H9 (cell line): ENCODE measurements around the gene DIS3L. TPM values are rescaled to one million over a fixed set of nuclear protein-coding genes. Genes with fewer than 3 reads are reported as not detected.
"Not testable (repeated sequence)": the region's sequence is repeated elsewhere in the genome, so short reads cannot be mapped to it uniquely, and the experiment has no call there.

Experiments used
- DNase-seq: peaks from one replicate; pipeline ENCODE4 v3.0.0-alpha.2; 2017
- H2AFZ ChIP-seq: one replicate; pipeline ENCODE4 v1.6.1; 2013; ENCODE audit warnings: mild to moderate bottlenecking, low read length, control low read depth, moderate library complexity
- H2AK5ac ChIP-seq: 2 replicates; pipeline ENCODE4 v1.6.1; 2013; ENCODE audit warnings: low read length, control low read depth, mixed read lengths; ENCODE audit not compliant: insufficient read length
- H2BK120ac ChIP-seq: one replicate; pipeline ENCODE4 v1.6.1; 2013; ENCODE audit warnings: low read depth, mild to moderate bottlenecking, low read length, control low read depth, inconsistent platforms; ENCODE audit not compliant: poor library complexity, severe bottlenecking
- H2BK12ac ChIP-seq: 2 replicates; pipeline ENCODE4 v1.6.1; 2013; ENCODE audit warnings: low read length, control low read depth, mixed read lengths, low read depth; ENCODE audit not compliant: insufficient read length
- H2BK15ac ChIP-seq: 2 replicates; pipeline ENCODE4 v1.6.1; 2013; ENCODE audit warnings: low read depth, low read length, control low read depth
- H2BK20ac ChIP-seq: one replicate; pipeline ENCODE4 v1.6.1; 2013; ENCODE audit warnings: low read depth, mild to moderate bottlenecking, low read length, control low read depth, inconsistent platforms; ENCODE audit not compliant: poor library complexity, severe bottlenecking
- H2BK5ac ChIP-seq: 2 replicates; pipeline ENCODE4 v1.6.1; 2013; ENCODE audit warnings: low read length, control low read depth, mixed read lengths; ENCODE audit not compliant: insufficient read length
- H3K14ac ChIP-seq: 2 replicates; pipeline ENCODE4 v1.6.1; 2013; ENCODE audit warnings: low read length, control low read depth; ENCODE audit not compliant: insufficient read depth
- H3K18ac ChIP-seq: 2 replicates; pipeline ENCODE4 v1.6.1; 2013; ENCODE audit warnings: low read depth, mild to moderate bottlenecking, mixed read lengths, low read length, control low read depth; ENCODE audit not compliant: insufficient read length
- H3K23ac ChIP-seq: 2 replicates; pipeline ENCODE4 v1.6.1; 2013; ENCODE audit warnings: low read length, control low read depth, mixed read lengths, low read depth; ENCODE audit not compliant: insufficient read length
- H3K23me2 ChIP-seq: 2 replicates; pipeline ENCODE4 v1.6.1; 2013; ENCODE audit warnings: low read depth, mild to moderate bottlenecking, mixed read lengths, low read length, control low read depth; ENCODE audit not compliant: insufficient read length, poor library complexity, severe bottlenecking
- H3K27ac ChIP-seq: 2 replicates; pipeline ENCODE4 v1.5.1; 2013; ENCODE audit warnings: low read length, control low read depth, mixed read lengths, low read depth; ENCODE audit not compliant: insufficient read length
- H3K27me3 ChIP-seq: 2 replicates; pipeline ENCODE4 v1.6.1; 2013; ENCODE audit warnings: low read length, control low read depth, inconsistent platforms; ENCODE audit not compliant: insufficient read depth
- H3K4ac ChIP-seq: 2 replicates; pipeline ENCODE4 v1.6.1; 2013; ENCODE audit warnings: low read depth, mild to moderate bottlenecking, control low read depth, inconsistent platforms, low read length, moderate library complexity
- H3K4me1 ChIP-seq: 2 replicates; pipeline ENCODE4 v1.6.1; 2013; ENCODE audit warnings: low read length, control low read depth, inconsistent platforms; ENCODE audit not compliant: insufficient read depth
- H3K4me2 ChIP-seq: 2 replicates; pipeline ENCODE4 v1.6.1; 2013; ENCODE audit warnings: low read length, control low read depth, mixed read lengths; ENCODE audit not compliant: insufficient read length, insufficient read depth
- H3K56ac ChIP-seq: 2 replicates; pipeline ENCODE4 v1.6.1; 2013; ENCODE audit warnings: low read depth, mild to moderate bottlenecking, mixed read lengths, low read length, control low read depth; ENCODE audit not compliant: insufficient read length
- H3K79me1 ChIP-seq: 2 replicates; pipeline ENCODE4 v1.6.1; 2013; ENCODE audit warnings: low read depth, mild to moderate bottlenecking, moderate library complexity, low read length, control low read depth, inconsistent platforms; ENCODE audit not compliant: insufficient read depth, poor library complexity, severe bottlenecking
- H3K79me2 ChIP-seq: 2 replicates; pipeline ENCODE4 v1.6.1; 2013; ENCODE audit warnings: low read length, control low read depth, inconsistent platforms; ENCODE audit not compliant: insufficient read depth
- H3K9ac ChIP-seq: 2 replicates; pipeline ENCODE4 v1.6.1; 2013; ENCODE audit warnings: low read length, control low read depth, mixed read lengths; ENCODE audit not compliant: insufficient read length; ENCODE audit errors: extremely low read depth
- H3K9me3 ChIP-seq: one replicate; pipeline ENCODE4 v1.6.1; 2013; ENCODE audit warnings: low read depth, low read length, inconsistent platforms; ENCODE audit not compliant: control insufficient read depth
- H3T11ph ChIP-seq: one replicate; pipeline ENCODE4 v1.6.1; 2013; ENCODE audit warnings: mild to moderate bottlenecking, low read length, control low read depth, inconsistent platforms
- H4K20me1 ChIP-seq: one replicate; pipeline ENCODE4 v1.6.1; 2013; ENCODE audit not compliant: control insufficient read depth, insufficient read length, insufficient read depth
- H4K5ac ChIP-seq: 2 replicates; pipeline ENCODE4 v1.6.1; 2013; ENCODE audit warnings: low read depth, mild to moderate bottlenecking, mixed read lengths, low read length, control low read depth; ENCODE audit not compliant: insufficient read length
- H4K8ac ChIP-seq: replicated peaks from 2 replicates; pipeline ENCODE4 v1.6.1; 2013; ENCODE audit warnings: low read length, control low read depth, mixed read lengths, low read depth; ENCODE audit not compliant: insufficient read length
- H4K91ac ChIP-seq: 2 replicates; pipeline ENCODE4 v1.6.1; 2013; ENCODE audit warnings: low read depth, mild to moderate bottlenecking, moderate library complexity, mixed read lengths, low read length, control low read depth; ENCODE audit not compliant: insufficient read length
- H3K27ac Mint-ChIP-seq, 3 experiments: 2 replicates in 2 of 3; 3 replicates in 1 of 3; pipeline ENCODE4 v1.8.0; 2020 to 2021; ENCODE audit warnings: mixed read lengths in 3 of 3, mild to moderate bottlenecking in 1 of 3, moderate library complexity in 1 of 3
- H3K27me3 Mint-ChIP-seq: 2 replicates; pipeline ENCODE4 v1.8.0; 2021; ENCODE audit warnings: low read depth, mild to moderate bottlenecking, moderate library complexity, mixed read lengths
- H3K36me3 Mint-ChIP-seq, 3 experiments: 2 replicates in 2 of 3; 3 replicates in 1 of 3; pipeline ENCODE4 v1.8.0; 2020 to 2021; ENCODE audit warnings: low read depth in 3 of 3, mixed read lengths in 3 of 3; ENCODE audit not compliant: insufficient read depth in 1 of 3
- H3K4me1 Mint-ChIP-seq, 2 experiments: 2 replicates each; pipeline ENCODE4 v1.8.0; 2020; ENCODE audit warnings: mixed read lengths in 2 of 2
- H3K4me3 Mint-ChIP-seq, 2 experiments: 2 replicates in 1 of 2; 3 replicates in 1 of 2; pipeline ENCODE4 v1.8.0; 2020 to 2021; ENCODE audit warnings: mild to moderate bottlenecking in 2 of 2, mixed read lengths in 2 of 2, moderate library complexity in 1 of 2
- H3K9me3 Mint-ChIP-seq, 2 experiments: 2 replicates in 1 of 2; 3 replicates in 1 of 2; pipeline ENCODE4 v1.8.0; 2020; ENCODE audit warnings: mild to moderate bottlenecking in 2 of 2, mixed read lengths in 2 of 2, moderate library complexity in 1 of 2
- CTCF ChIP-seq: fragments of 200-600 bp; sonication (generic); conservative IDR thresholded peaks from 3 replicates; pipeline ENCODE4 v1.8.0; 2021; ENCODE audit warnings: antibody characterized with exemption, mild to moderate bottlenecking
- WGBS: extraction: QIAGEN DNeasy Blood & Tissue Kit; methylation state at CpG from one replicate; pipeline ENCODE4 v1.1.7; 2013; ENCODE audit warnings: missing lambda C conversion rate, low lambda C conversion rate, mixed read lengths; ENCODE audit not compliant: insufficient read length; ENCODE audit errors: extremely low coverage; 5-methylcytosine and 5-hydroxymethylcytosine counted together
- total RNA-seq: library from RNA; stranded (reverse); gene quantifications from 2 replicates; pipeline ENCODE4 v1.2.1, GENCODE V29; 2021

The DIS3L gene
- total RNA-seq, 1 experiment from 2014 or later = 30.2 TPM

- WGBS = no CpG with 5 or more reads among the region's 7 CpGs
- Histone ChIP-seq H3K14ac (no peak overlapping the region; the same call in 1 of the 2 replicates), H2AK5ac (no peak overlapping the region), H4K91ac (no peak overlapping the region), H4K8ac (no peak overlapping the region), H3K4me2 (no peak overlapping the region), H2BK15ac (no peak overlapping the region), H2AFZ (no peak overlapping the region), H2BK12ac (no peak overlapping the region), H3K4ac (no peak overlapping the region), H2BK120ac (no peak overlapping the region), H3K9ac (no peak overlapping the region), H4K5ac (no peak overlapping the region), H3K9me3 (no peaks in the 10 kb centered on the region), H3K27me3 (no peaks in the 10 kb centered on the region), H3K79me1 (no peaks in the 10 kb centered on the region), H3T11ph (no peak overlapping the region), H3K56ac (no peak overlapping the region), H2BK20ac (no peak overlapping the region), H3K4me1 (no peaks in the 10 kb centered on the region), H3K79me2 (no peaks in the 10 kb centered on the region), H3K23ac (no peak overlapping the region), H3K27ac (no peak overlapping the region), H3K18ac (no peak overlapping the region), H2BK5ac (no peak overlapping the region), H3K23me2 (no peaks in the 10 kb centered on the region), H4K20me1 (no peaks in the 10 kb centered on the region)
- no peaks in the 10 kb centered on the region; a peak in 1 of 7 replicates for H3K36me3 Mint-ChIP-seq
- H3K9me3 Mint-ChIP-seq = peaks cover 4 to 8% of the 10 kb centered on the region in 2 experiments; a peak in 4 of 5 replicates
- no peak for DNase-seq
- H3K27ac Mint-ChIP-seq = 0 out of 7 replicates have a peak overlapping the region, but pooled peaks of 1 of the 3 experiments have one; percentile 31
- no peaks in the 10 kb centered on the region for H3K27me3 Mint-ChIP-seq
- no peaks in the 10 kb centered on the region for H3K4me1 Mint-ChIP-seq
- TF ChIP-seq CTCF = no peak
- no peak overlapping the region for H3K4me3 Mint-ChIP-seq
Observed at GRCh38 chr15:66378814-66379430, 85.6 kb downstream of the DIS3L start.

DNA sequence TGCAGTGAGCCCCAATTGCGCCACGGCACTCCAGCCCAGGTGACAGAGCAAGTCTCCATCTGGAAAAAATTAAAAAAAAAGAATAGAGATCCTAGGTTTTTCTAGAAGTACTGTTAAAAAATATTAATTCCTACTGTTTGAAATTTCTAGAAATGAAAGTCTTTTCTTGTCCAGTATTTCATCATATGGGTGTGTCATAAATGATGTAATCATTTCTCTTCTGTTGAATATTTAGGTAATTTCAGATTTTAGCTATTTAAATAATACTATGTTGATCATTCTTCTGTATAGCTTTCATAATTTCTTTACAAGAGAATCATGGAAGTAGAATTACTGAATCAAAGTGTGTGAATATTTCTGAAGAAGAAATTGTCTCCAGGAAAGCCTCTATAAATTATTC is 88.0 kb downstream of the DIS3L start:
- not testable (repeated sequence) for H3K4me1 ChIP-seq, H3K56ac ChIP-seq, H3K79me1 ChIP-seq, H2BK15ac ChIP-seq, H3K27me3 ChIP-seq, H3K14ac ChIP-seq, H3K4me2 ChIP-seq, H3K4me3 Mint-ChIP-seq, H2BK12ac ChIP-seq, H3K4ac ChIP-seq, H3K27me3 Mint-ChIP-seq, H3K23me2 ChIP-seq, H3K18ac ChIP-seq, H3K9ac ChIP-seq, H4K20me1 ChIP-seq, H2AFZ ChIP-seq, DNase-seq, H3K36me3 Mint-ChIP-seq, H3K27ac Mint-ChIP-seq, H2BK120ac ChIP-seq, H2BK5ac ChIP-seq, H4K91ac ChIP-seq, H2AK5ac ChIP-seq, H3K79me2 ChIP-seq, H2BK20ac ChIP-seq, H3K27ac ChIP-seq, H4K5ac ChIP-seq, H3T11ph ChIP-seq, H3K23ac ChIP-seq, H4K8ac ChIP-seq, H3K9me3 ChIP-seq, H3K9me3 Mint-ChIP-seq, H3K4me1 Mint-ChIP-seq
- WGBS = no CpG with 5 or more reads among the region's 2 CpGs
